SK-N-MC (cell line): ENCODE measurements around the gene C2CD4D.

Source experiments
- EZH2 ChIP-seq: fragments of 200-600 bp; sonication (generic); IDR thresholded peaks from one replicate; pipeline ENCODE4 v1.6.1; 2017; ENCODE audit warnings: antibody characterized with exemption
- FOXP2 ChIP-seq: optimal IDR thresholded peaks from 2 replicates; pipeline ENCODE3; 2011; ENCODE audit warnings: mild to moderate bottlenecking, moderate library complexity; ENCODE audit not compliant: insufficient read depth; ENCODE audit errors: extremely low read length, control extremely low read depth
- POLR2AphosphoS5 ChIP-seq: IDR thresholded peaks from 2 replicates; pipeline ENCODE4 v1.6.1; 2012; ENCODE audit warnings: mild to moderate bottlenecking, low read depth, low read length, borderline replicate concordance

DNA sequence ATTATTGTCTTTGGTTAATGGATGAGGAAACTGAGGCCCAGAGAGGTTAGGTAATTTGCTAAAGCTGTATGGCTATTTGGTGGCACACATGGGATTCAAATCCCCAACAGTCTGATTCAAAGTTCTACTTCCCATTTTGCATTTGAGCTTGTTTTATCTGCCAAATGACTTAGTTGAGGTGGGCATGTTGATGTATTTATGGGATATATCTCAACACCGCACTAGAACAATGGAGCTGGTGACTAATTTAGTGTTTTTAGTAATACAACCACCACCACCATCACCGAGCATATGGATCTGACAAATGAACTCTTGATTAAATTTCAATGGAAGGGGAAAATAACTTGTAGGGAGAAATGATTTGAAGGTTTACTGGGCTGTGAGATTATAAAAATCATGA lies 42.8 kb upstream of the C2CD4D start:
- TF ChIP-seq POLR2AphosphoS5, result no peak
- no peak for TF ChIP-seq EZH2
- no peak for TF ChIP-seq FOXP2
